Measurements from ENCODE around the gene HSPA1A. TPM values are rescaled to one million over a fixed set of nuclear protein-coding genes. Genes with fewer than 3 reads are reported as not detected.

HSPA1A gene
- total RNA-seq, 1 donor from 2014 or later: 116 TPM

- H3K4me3 ChIP-seq (ENCODE audit: low read depth, low read length): peak within 1 kb of the TSS; percentile 36
- DNase-seq (ENCODE audit: low read depth): peak; percentile 51
These were observed 38.2 kb upstream of the HSPA1A start, which contains the start of gene VWA7 for GRCh38 chr6:31776989-31777666. Gene VWA7 (minus strand): TSS chr6:31777328. CDS start chr6:31776779, 549 bp downstream.

GRCh38 chr6:31777667-31778050 lies 37.7 kb upstream of the HSPA1A start:
- DNase-seq (ENCODE audit: low read depth): no peak
- no peak overlapping the region for H3K4me3 ChIP-seq (ENCODE audit: low read depth, low read length)
- no peak for TF ChIP-seq CTCF (conservative IDR thresholded peaks at IDR 0.05; ENCODE audit: low read depth, low read length)

More at GRCh38 chr6:31776989-31777666, 38.2 kb upstream of the HSPA1A start, which contains the start of gene VWA7:
- TF ChIP-seq CTCF (conservative IDR thresholded peaks at IDR 0.05; ENCODE audit: low read depth, low read length): peak; percentile 7

- no peak overlapping the region for H3K4me3 ChIP-seq (ENCODE audit: low read depth, low read length)
- no peak for TF ChIP-seq CTCF (conservative IDR thresholded peaks at IDR 0.05; ENCODE audit: low read depth, low read length)
- no peak for DNase-seq (ENCODE audit: low read depth)
These were observed 37.1 kb upstream of the HSPA1A start for GRCh38 chr6:31778193-31778592.

- no peak for TF ChIP-seq CTCF (conservative IDR thresholded peaks at IDR 0.05; ENCODE audit: low read depth, low read length)
- no peak for DNase-seq (ENCODE audit: low read depth)
- H3K4me3 ChIP-seq (ENCODE audit: low read depth, low read length): no peak overlapping the region
These were observed 36.1 kb upstream of the HSPA1A start for GRCh38 chr6:31778999-31779885.

GRCh38 chr6:31779908-31780307 lies 35.4 kb upstream of the HSPA1A start:
- DNase-seq (ENCODE audit: low read depth): no peak
- no peak overlapping the region for H3K4me3 ChIP-seq (ENCODE audit: low read depth, low read length)
- no peak for TF ChIP-seq CTCF (conservative IDR thresholded peaks at IDR 0.05; ENCODE audit: low read depth, low read length)

- no peak for DNase-seq (ENCODE audit: low read depth)
- no peak overlapping the region for H3K4me3 ChIP-seq (ENCODE audit: low read depth, low read length)
- TF ChIP-seq CTCF (conservative IDR thresholded peaks at IDR 0.05; ENCODE audit: low read depth, low read length): no peak
These were observed 34.7 kb upstream of the HSPA1A start for GRCh38 chr6:31780507-31781243.

All from epithelial cell of proximal tubule (primary cell).